ENCODE results near the gene SCYL2. TPM values are rescaled to one million over a fixed set of nuclear protein-coding genes. Genes with fewer than 3 reads are reported as not detected.

Gene SCYL2
- total RNA-seq (2021) (31.0 and 41.1 TPM in 2 replicates), Bru-seq, nascent RNA (percentile 83 among the genes with signal in this experiment), BruChase-seq, experiment 1, labeled RNA remaining after a 2-hour chase (percentile 84 among the genes with signal in this experiment), BruChase-seq, experiment 2, labeled RNA remaining after a 6-hour chase (percentile 84 among the genes with signal in this experiment)
- long read RNA-seq, full-length matches to known transcripts, result 16 of 35 reads
- long read RNA-seq, partial matches to known transcripts, result 7 of 35 reads
- long read RNA-seq, other reads (novel, unspliced or antisense), result 12 of 35 reads

DNA sequence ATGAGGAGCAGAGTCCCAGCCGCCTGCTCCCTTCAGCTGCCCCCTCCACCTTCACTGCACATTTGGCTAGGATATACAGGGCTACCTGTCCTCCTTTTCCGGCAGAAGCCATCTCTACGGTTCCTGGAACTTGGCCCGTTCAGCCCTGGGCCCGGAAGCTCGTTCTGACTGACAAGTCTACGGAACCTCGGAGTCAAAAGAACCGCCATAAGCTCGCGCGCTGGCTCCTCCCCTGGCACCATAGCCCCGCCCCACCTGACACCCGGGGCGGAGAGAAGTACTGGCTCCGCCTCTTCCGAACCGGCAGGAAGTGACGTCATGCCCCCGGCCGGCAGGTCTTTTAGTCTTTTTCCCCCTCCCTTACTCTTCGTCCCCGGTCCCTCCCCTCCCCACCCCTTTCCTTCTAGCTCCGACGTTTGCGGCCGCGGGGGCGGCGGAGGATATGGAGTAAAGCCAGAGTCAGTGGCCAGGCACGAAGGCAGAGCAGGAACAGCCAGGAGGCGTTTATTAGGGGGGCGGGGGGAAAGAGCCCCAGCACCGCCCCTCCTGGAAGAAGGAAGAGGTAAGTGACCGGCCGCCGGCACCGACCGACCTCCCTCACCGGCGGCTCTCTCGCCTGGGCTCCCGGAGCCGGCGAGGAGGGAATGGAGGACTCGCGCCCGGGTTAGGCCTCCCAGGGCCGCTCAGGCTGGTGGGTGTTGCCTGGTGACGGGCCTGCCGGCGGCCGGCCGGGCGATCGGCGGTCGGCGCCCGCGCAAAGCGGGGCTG lies at the start of gene SCYL2, which contains the start of gene DEPDC4:
TSS of gene SCYL2 (plus strand) at position 343 of the 768 bp plus-strand sequence. CDS start 15,794 bp downstream, outside the sequence.
TSS of gene DEPDC4 (minus strand) at position 245 of the 768 bp plus-strand sequence. CDS start at position 242, 3 bp downstream.
- no peaks in the 10 kb centered on the region for H3K9me2 ChIP-seq (ENCODE audit: insufficient read depth)
- peaks cover 47% of the 10 kb centered on the region for H3K79me2 ChIP-seq (ENCODE audit: low read depth)
- peak within 1 kb of the TSS; percentile 97 for H2AFZ ChIP-seq
- H3K36me3 ChIP-seq (ENCODE audit: low read depth), result 0 out of 2 replicates have a peak, but pooled peaks cover 3% of the 10 kb centered on the region
- H3K4me3 ChIP-seq, result peak within 1 kb of the TSS; percentile 76
- intact Hi-C loops (cut with micrococcal nuclease; ENCODE audit: unreplicated experiment), result loop anchor here (1.0 to 2.0 kb wide), 4 partner anchors 32 to 306 kb away; partner anchors contain the start of genes ACTR6 and GAS2L3
- BruUV-seq (replicated peaks), result no TSS peak
- H4K20me1 ChIP-seq (ENCODE audit: insufficient read depth), result peaks cover 10% of the 10 kb centered on the region; the same call in 1 of the 2 replicates
- peak within 1 kb of the TSS; percentile 87 for H3K27ac ChIP-seq
- peak; percentile 89 to 92 for DNase-seq
- H3K27me3 ChIP-seq (ENCODE audit: insufficient read depth, low read depth), result no peaks in the 10 kb centered on the region
- peaks cover 21% of the 10 kb centered on the region for H3K4me1 ChIP-seq (replicated peaks; ENCODE audit: insufficient read depth)
- POLR2A ChIA-PET (ENCODE audit: unreplicated experiment), result interaction anchor here (0.6 to 0.7 kb wide), 6 partner anchors 32 to 1814 kb away, joined by 3 to 7 read pairs (median 3); no protein-coding TSS in a partner anchor
- peaks cover 16% of the 10 kb centered on the region; the same call in 1 of the 2 replicates for H3F3A ChIP-seq (ENCODE audit: insufficient read depth, low read depth)
- TF ChIP-seq, protein P1, sequence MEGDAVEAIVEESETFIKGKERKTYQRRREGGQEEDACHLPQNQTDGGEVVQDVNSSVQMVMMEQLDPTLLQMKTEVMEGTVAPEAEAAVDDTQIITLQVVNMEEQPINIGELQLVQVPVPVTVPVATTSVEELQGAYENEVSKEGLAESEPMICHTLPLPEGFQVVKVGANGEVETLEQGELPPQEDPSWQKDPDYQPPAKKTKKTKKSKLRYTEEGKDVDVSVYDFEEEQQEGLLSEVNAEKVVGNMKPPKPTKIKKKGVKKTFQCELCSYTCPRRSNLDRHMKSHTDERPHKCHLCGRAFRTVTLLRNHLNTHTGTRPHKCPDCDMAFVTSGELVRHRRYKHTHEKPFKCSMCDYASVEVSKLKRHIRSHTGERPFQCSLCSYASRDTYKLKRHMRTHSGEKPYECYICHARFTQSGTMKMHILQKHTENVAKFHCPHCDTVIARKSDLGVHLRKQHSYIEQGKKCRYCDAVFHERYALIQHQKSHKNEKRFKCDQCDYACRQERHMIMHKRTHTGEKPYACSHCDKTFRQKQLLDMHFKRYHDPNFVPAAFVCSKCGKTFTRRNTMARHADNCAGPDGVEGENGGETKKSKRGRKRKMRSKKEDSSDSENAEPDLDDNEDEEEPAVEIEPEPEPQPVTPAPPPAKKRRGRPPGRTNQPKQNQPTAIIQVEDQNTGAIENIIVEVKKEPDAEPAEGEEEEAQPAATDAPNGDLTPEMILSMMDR (conservative IDR thresholded peaks at IDR 0.05), result no peak
- no peak for TF ChIP-seq EZH2 (IDR thresholded peaks at IDR 0.05; ENCODE audit: low read depth)
- no peaks in the 10 kb centered on the region for H3K9me3 ChIP-seq (ENCODE audit: insufficient read depth, low read depth)
- CTCF ChIA-PET, result interaction anchor here (0.6 to 0.7 kb wide), 2 partner anchors 13 to 1224 kb away, joined by 3 to 10 read pairs; no protein-coding TSS in a partner anchor
- peak within 1 kb of the TSS; percentile 83 for H3K4me2 ChIP-seq

DNA sequence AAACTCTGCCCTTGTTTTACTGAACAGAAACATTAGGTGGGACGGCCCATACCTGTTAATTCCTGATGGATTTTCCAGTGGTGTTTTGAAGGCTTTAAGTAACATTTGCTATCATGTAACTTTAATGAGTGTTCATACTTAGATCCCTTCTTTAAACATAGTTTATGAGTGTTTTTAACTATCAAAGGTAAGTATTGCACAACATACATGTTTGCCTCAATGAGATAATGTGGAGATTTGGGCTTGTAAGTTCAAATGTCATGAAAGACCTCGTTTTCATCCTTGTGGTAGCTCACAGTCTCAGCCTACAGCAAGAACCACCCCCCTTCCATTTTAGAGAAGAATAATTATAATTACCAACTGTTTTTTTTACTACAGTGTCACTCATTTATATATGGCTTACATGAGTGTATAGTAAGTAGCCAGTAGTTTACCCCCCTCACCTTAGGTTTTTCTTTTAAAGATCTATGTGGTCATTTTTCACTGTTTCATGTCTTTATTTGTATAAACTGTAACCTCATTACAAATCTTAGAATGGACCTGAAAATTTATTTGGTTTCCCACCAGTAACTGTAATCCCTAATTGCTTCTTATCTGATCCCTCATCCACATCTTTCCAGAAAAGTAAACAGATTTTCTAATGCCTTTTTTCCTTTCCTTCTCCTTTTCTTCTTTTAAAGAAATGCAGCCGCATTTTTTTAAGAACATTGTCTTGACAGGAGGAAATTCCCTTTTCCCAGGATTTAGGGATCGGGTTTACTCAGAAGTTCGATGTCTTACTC lies 47.5 kb upstream of the SCYL2 start:
- Histone ChIP-seq H3K79me2 (ENCODE audit: low read depth) (no peaks in the 10 kb centered on the region), H2AFZ (no peak overlapping the region), H3K36me3 (ENCODE audit: low read depth) (peaks cover 14% of the 10 kb centered on the region; the same call in 1 of the 2 replicates), H3K27me3 (ENCODE audit: insufficient read depth, low read depth) (no peaks in the 10 kb centered on the region), H3K4me3 (no peak overlapping the region), H3K9me2 (ENCODE audit: insufficient read depth) (no peaks in the 10 kb centered on the region), H3K4me1 (replicated peaks; ENCODE audit: insufficient read depth) (no peaks in the 10 kb centered on the region), H3K4me2 (no peak overlapping the region), H3K9me3 (ENCODE audit: insufficient read depth, low read depth) (no peaks in the 10 kb centered on the region), H3K27ac (no peak overlapping the region), H3F3A (ENCODE audit: insufficient read depth, low read depth) (0 out of 2 replicates have a peak, but pooled peaks cover 3% of the 10 kb centered on the region), H4K20me1 (ENCODE audit: insufficient read depth) (no peaks in the 10 kb centered on the region; the same call in 1 of the 2 replicates)
- CTCF ChIA-PET, result interaction anchor here (1.0 kb wide), 1 partner anchor 10 kb away, joined by 3 read pairs; no protein-coding TSS in a partner anchor
- no peak for DNase-seq
- POLR2A ChIA-PET (ENCODE audit: unreplicated experiment), result no interaction called here
- BruUV-seq (replicated peaks), result no TSS peak
- intact Hi-C loops (cut with micrococcal nuclease; ENCODE audit: unreplicated experiment), result no loop called here
- no peak for TF ChIP-seq EZH2 (IDR thresholded peaks at IDR 0.05; ENCODE audit: low read depth)
- TF ChIP-seq, protein P1 (conservative IDR thresholded peaks at IDR 0.05), result no peak
